HL-60/S4 treated with retinoic acid at 250 ng/mL for 4 days and 3 days (cell line): ENCODE data around the gene ADAMTS17.

Source experiments
- in situ Hi-C: fragments of 300-500 bp; cut with MboI; formaldehyde crosslinking; loops from 2 replicates; pipeline ENCODE4 v1.7.0; 2022; ENCODE audit warnings: low sequenced_read_pairs

The ADAMTS17 gene

DNA sequence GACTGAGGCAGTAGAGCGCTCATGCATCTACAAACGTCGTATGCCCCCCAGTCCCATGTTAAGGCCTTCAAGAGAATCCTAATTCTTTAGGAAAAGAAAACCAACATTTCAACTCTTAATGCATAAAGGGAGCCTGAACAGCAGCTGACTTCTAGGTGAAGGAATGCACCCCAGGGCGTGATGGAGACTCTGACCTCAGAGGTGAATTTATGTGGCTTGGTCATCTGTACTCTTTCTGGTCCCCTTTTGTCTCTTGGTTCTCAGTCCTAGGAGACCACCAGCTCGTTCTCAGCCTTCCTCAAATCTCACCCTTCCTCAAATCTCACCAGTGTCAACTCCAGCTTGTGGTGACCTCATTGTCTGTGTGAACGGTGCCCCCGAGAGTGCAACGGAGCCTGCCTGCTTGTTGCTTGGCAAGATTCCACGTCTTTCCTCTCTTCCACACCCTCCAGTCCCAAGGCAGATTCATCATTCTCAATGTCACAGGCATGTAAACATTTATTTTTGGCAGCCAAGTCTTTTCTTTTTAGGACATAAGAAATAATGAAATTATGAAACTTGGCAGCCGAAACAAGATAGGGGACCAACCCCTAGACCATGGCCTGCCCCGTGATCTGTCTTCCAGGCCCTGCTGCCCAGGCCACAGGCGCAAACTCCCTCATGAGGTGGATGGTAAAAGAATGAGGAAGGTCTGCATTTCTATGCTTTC is 166.2 kb downstream of the ADAMTS17 start:
- in situ Hi-C loops: no loop called here

DNA sequence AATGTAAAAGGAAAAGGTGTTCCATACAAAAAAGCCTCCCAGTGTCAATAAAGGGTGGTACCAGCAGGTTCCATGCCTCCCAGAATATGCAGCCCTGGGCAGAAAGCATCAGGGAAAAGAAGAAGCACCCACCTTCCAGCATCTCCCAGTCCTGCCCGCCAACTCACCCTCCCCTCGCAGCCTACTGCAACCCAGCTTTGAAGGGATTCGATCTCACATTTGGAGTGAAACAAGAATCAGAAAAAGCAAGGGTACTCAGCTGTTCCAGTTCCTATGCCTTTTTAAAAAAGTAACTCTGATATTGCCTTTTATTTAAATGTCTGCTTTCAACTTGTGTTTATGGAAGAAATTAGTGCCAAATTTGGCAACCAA is 166.9 kb downstream of the ADAMTS17 start:
- in situ Hi-C loops: no loop called here

DNA sequence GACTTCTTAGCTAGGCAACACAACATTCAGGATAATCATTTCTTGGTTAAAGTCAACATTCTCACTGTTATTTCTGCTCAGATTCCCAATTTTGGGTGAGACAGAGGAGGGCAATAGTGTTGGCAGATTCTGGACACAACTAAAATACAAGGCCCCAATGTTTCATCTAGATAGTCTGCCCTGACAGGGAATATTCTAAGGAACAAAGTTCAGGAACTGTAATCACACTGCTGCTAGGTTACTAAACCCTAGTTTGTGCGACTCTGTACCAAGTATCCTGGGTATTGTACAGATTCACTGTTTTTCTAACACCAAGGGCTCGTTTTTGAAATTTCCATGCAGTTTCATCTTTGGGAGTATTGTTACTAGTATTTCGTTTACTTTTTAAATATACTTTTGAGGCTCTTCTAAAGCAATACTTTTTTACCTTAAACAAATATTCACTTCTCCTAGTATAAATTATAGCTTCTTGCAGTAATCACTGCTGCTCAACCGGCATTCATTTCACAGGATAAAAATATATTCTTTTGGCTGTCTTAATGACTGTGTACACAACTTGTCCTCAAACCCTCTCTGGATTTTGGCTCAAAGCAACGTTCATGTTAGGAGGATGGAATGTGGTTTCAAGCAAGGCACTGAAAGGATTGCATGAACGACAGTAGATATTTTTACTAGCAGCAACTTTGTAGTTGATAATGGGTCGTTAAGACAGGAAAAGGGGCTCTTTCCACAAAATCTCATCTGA is 167.4 kb downstream of the ADAMTS17 start:
- in situ Hi-C loops: no loop called here

DNA sequence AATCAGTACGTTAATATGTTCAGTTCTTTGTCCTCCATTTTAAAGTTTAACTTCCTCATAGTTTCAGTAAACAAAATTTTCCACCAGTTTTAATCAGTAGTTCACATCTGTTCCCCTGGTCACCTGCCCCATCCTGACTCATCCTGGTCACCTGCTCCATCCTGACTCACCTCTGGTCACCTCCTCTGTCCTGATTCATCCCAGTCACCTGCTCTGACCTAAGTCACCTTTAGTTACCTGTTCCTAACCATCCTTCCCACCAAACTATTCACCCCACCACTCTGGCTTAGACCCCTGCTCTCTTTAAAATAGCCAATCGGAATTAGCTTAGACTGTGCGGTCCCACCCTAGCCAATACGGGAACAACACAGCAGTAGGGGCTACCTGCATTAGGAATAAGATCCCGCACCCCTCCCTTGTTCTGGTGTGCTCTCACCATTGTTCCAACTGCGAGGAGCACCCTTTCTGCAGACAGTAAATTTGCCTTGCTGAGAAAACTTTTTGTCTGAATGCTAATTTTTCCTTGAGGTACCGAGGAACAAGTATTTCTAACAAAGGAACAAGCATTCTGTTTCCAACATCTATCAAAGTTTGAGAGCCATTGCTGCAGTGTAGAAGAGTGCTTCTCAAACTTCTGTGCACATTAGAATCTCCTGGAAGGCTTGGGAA is 169.3 kb downstream of the ADAMTS17 start:
- in situ Hi-C loops: no loop called here

DNA sequence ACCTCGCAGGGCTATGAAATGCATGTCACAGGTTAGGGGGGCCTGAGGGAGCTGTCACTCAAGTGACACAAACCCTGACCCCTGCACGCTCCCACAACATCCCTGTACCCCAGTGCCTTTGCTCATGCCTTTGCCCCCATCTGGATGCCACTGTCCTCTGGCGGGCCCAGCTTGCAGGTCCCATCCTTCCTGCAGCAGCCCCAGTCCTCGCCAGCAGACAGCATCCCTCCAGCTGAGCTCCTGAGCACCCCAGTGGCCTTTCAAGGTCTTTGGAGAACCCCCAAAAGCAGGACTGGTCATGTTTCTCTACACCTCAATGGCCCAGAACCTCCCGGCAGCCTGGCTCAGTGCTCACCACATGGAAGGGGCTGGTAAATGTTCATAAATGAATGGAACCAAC is 170.4 kb downstream of the ADAMTS17 start:
- in situ Hi-C loops: no loop called here

DNA sequence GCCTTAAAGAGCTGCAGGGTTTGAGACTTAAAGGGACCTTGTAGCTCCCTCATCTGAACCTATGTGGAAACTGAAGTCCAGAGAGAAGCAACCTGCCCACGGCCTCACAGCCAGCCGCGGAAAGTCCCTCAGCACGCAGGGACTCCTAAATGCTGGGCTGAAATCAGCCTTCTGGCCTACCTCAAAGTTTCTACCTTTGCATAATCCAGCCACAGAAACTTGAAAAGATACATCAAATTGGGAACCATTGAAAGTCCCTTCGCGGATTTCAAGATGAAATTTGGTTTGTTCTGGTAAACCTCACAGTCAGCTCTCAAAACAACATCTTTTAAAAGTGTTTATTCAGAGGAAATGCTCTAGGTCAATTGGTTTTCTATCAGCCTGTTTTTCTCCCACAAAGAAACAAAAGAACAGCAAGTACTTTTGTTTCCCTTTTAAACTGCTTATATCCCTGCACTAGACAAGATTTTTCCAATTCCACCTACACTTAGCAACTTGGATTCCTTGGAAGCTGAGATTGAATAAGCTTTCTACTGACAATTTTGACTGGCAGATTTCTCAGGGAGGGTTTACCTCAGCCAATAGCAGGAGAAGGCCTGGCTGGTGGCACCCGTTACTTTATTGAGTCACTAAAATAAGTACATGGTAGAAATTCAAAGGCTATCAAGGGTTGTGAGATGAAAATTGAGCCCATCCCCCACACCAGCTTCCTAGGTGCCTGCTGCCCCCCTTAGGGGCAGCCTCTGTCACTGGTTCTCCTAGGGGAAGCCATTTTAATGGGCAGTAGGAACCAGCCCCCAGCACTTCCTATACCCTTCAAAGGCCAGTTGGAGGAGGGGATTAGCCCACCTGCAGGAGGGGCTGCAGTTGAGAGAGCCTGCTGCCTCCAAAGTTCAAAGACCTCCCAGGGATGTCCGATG is 171.2 kb downstream of the ADAMTS17 start:
- in situ Hi-C loops: no loop called here

DNA sequence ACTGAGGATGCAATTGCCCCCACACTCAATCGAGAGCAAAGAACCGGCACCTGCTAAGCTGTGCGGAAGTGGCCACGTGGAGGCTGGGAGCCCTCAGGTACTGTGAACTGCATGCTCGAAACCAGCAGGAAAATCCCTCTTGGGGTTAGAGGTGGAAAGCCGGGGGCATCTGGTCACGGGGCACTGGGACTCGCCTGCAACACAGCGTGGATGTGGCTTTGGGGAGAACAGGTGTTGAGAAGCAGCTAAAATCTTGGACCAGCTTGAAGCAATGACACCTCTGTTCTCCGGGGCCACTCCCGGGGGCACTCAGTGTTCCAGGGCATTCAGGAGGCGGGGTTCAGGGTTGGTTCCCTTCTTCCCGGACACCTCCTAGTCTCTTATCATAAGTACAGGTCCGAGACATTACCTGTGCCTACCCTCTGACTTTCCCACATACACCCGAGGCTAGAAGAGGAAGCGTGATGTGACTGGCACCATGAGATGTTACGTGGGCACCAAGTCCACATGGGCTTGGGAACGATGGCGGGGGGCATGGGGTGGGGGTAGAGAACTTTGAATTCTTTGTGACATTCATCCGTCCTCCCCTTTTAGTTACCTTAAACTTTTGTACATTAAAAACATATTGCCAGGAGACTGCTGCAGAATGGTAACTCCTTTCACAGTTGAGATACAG is 172.0 kb downstream of the ADAMTS17 start:
- in situ Hi-C loops: no loop called here

DNA sequence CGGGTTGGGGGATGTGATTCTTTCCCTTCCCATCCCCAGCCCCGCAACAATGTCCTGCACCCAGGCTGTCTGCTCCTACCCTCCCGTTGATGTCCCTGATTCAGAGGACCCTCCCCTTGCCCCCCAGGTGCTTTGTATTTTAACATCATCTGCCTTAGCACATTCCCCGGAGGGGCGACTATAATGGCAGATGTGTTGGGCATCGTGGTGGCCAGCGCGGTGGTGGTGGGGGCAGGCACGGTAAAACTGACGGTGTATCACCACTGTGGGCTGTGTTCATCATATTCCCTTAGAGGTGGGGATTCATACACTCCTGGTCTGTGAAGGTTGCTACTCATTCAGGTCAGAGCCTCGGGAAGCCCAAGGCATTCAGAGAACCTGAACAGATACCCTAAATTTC is 173.0 kb downstream of the ADAMTS17 start:
- in situ Hi-C loops: no loop called here

DNA sequence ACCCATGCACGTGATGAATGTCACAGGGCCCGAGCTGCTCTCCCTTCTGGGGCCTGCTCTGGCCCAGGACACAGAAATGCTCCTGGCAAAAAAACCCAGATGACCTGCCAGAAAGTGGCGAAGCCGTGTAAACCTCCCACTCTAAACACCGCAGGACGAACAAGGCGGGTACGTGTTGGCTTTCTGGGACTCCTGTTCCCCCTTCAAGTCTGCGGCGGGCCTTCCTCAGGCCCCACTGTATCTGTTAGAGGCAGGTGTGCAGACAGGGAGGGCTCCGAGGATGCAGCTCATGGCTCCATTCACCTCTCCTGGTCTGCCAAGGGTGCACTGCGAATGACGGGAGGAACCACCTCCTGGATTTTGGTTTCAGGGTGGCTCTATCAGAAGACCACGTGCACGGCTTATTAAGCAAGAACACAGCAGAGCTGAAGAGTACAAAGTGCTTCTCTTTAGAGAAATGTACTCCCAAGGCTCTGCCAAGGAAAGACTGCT is 173.8 kb downstream of the ADAMTS17 start:
- in situ Hi-C loops: no loop called here

DNA sequence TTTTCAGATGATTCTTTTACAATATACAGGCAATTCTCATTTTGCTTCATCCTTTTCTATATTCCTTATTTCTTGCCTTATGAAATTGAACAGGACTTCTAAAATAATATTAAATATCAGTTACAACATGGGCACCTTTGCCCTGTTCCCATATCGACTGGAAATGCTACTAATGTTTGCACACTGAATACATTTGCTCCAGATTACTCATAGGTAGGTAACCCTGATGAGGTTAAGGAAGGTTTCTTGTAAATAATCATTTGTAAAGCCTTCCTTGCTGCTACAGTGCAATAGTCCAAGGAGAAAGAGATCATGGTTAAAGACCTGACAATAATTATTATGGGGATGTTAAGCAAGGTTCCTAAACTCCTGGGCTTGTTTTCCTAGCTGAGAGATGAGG is 175.5 kb downstream of the ADAMTS17 start:
- in situ Hi-C loops: no loop called here

DNA sequence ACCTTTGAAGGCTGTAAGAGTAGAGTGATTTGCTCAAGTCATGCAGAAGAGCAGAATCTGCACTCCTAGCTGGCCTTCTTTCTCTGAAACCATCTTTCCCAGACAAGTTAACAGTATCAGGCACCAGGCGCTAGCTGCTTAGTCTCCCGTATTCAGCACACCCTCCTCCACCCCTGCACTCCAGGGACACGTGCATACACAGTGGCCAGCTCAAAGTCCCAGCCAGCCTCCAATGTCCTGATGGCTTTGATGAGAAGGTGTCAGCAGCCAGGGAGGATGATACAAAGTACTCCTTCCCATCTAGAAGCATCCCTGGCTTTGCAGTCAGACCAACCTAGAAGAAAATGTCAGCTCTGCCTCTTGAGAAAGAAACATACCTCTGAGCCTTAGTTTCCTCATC is 177.8 kb downstream of the ADAMTS17 start:
- in situ Hi-C loops: no loop called here

DNA sequence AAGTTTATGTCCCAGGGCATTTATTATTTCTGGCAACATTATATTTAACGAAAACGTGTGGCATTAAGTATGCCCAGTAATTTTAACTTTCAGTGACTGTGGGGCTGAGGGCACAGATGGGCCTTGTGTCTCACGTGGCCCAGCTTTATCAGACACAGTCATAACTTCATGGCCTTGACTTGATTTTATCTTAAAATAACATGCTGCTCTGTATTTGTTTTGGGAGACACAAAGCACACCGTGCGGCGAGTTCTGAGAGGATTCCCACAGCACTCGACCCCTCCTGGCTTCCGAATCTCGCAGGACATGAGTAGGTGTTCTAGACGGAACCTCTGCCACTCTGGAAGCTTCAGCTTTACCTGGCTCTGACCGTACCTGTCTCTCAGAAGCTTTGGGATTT is 180.8 kb downstream of the ADAMTS17 start:
- in situ Hi-C loops: no loop called here

DNA sequence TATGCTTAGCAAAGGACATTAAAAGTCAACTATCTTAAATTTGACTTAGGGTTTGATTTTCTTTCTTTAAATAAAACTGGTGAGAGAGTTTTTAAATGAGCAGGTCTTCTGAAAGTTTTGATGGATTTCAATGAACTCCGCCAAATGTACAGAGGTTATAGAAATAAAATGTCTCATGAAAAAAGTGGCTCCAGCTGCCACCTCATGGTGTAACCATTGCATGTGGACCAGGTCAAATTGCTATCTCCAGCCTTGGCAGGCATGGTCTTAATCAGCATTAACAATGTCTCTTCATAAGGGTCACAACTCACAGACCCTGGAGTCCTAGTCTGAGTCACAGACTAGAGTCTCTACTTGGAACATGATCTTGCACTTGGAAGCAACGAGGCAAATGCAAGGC is 182.3 kb downstream of the ADAMTS17 start:
- in situ Hi-C loops: no loop called here

DNA sequence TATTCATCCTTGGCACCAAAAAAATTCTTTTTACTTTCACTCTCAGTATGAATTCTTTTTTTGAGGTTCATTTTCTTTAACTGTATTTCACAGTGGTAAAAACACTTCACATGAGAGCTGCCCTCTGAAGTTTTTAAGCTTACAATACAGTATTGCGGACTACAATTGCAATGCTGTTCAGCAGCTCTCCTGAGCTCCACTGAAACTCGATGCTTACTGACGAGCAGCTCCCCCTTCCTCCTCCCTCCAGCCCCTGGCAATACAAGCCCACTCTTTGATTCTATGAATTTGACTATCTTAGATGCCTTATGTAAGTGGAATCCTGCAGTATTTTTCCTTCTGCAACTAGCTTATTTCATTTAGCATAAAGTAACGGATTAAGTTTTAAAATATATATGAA is 183.4 kb downstream of the ADAMTS17 start:
- in situ Hi-C loops: no loop called here

DNA sequence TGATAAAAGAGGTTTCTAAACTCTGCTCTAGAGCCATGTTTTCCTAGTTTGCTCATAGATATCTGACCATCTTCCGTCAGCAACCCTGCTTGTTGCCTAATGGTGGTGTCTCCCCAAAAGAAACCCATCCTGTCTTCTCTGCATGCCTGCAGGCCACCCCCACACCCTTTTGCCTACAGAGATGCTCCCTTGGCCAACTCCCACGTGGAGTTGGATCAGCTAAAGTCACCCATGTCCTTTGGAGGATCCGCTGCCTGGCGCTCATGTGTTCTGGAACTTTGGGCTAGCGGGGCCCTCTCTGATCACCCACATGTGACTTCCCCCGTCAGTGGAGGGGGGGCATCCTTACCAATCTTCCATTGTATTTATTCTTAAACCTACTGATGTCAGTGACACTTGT is 185.6 kb downstream of the ADAMTS17 start:
- in situ Hi-C loops: no loop called here

DNA sequence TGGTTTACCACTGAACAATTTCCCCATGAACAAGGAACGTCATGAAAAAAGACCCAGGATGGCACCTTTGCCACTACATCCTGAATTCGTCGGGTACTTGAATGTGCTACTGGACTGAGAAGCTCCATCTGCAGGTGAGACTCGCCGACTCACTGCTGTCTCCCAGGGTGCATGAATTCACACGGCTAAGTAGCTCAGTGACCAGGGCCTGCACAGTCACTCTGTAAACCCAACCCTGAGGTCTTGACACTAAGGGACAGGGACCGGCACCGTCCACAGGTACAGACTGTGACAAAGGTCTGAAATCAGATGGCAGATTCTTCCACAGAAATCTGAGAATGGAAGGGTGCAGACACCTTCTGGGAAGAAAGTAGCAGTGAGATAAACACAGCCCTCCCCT is 187.4 kb downstream of the ADAMTS17 start:
- in situ Hi-C loops: no loop called here

DNA sequence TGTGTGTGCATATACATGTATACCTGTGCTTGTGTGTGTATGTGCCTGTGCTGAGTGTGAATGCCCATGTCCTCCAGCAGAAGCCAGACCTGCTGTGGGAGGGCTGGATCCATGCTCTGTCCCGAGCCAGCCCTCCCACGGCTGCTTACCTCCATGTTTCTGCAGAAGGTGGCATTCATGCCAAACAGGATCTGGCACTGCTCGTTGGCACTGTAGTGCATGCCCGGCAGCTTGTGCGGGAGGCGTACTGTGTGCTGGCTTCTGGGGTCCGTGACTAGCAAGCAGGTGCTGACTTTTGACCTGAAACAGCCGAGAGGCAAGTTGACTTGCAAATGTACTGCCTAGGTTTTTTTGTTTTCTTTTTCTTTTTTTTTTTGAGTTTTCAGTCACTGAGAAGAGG is 189.3 kb downstream of the ADAMTS17 start:
- in situ Hi-C loops: no loop called here

DNA sequence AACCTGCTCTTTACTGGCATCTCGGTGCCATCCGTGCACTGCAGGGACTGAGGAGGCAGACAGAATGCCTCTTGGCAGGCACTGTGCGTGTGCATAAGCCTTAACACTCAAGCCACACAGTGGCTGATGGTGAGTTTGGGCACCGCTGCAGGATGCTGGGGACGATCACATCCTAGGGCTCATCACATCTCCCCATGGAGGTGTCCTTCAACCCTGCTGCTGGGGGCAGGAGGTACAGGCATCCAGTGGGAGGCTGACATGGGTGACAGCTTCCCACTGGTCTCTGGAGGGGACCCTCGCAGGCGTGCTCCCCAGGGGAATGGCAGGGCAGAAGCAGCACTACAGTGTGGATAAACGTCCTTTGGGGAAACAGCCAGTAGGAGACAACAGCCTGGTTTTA is 190.9 kb downstream of the ADAMTS17 start:
- in situ Hi-C loops: no loop called here

DNA sequence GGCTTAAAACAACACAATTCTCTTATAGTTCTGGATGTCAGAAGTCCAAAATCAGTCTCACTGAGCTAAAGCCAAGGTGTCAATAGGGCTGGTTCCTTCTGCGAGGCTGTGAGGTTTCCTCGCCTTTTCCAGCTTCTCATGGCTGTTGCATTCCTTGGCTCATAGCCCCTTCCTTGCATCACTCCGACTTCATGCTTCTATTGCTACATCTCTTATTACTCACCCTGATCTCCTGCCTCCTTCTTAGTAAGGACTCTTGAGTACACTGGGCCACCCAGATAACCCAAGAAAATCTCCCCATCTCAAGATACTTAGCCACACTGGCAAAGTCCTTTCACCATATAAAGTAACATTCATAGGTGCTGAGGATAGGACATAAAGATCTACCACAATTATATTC is 193.9 kb downstream of the ADAMTS17 start:
- in situ Hi-C loops: no loop called here

DNA sequence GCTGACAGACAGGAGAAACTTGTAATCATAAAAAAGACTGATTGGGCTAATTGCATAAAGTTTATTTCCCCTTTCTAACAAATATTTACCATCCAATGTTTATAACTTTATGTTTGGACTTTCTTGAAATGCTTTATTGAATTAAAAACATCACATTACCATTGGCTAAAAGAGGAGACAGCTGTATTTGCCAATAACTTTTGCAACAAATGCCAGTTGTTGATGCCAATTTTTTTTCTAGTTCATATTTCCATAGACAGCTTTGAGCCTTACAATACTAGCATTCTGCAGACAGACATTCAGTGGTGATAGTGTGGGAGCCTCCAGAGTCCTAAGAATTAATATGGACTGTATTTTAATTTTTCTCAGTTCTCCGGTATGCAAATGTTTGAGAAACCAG is 198.4 kb downstream of the ADAMTS17 start:
- in situ Hi-C loops: no loop called here
